Small intestine (tissue), 16 donors: ENCODE data around the gene KIF1C. TPM values are rescaled to one million over a fixed set of nuclear protein-coding genes. Genes with fewer than 3 reads are reported as not detected.

ENCODE experiments used
- DNase-seq, 2 donors: peaks; one replicate each; pipeline versions ENCODE4 v3.0.0 to v3.0.0-alpha.2; 2013
- FAIRE-seq: peaks from 2 replicates; lab custom pipeline; 2012; peaks lifted over from hg19 to GRCh38; lab: Jason Lieb, UNC
- H3K27ac ChIP-seq, 3 donors: one replicate each; pipeline ENCODE4 v1.5.1; 2013; ENCODE audit warnings: low read length in 2 of 3, mild to moderate bottlenecking in 2 of 3, control low read depth in 1 of 3, inconsistent platforms in 1 of 3, low read depth in 1 of 3, moderate library complexity in 1 of 3
- H3K27me3 ChIP-seq, 3 donors: one replicate each; pipeline ENCODE4 v1.6.1; 2013; ENCODE audit warnings: low read length in 3 of 3, inconsistent platforms in 1 of 3; ENCODE audit not compliant: control insufficient read depth in 3 of 3, insufficient read depth in 3 of 3
- H3K36me3 ChIP-seq, 3 donors: one replicate each; pipeline ENCODE4 v1.6.1; 2013; ENCODE audit warnings: low read length in 3 of 3, inconsistent platforms in 1 of 3, low read depth in 1 of 3, mild to moderate bottlenecking in 1 of 3, moderate library complexity in 1 of 3; ENCODE audit not compliant: control insufficient read depth in 3 of 3, insufficient read depth in 2 of 3
- H3K4me1 ChIP-seq, 3 donors: one replicate each; pipeline ENCODE4 v1.6.1; 2013; ENCODE audit warnings: low read length in 2 of 3, inconsistent platforms in 1 of 3, low read depth in 1 of 3, mild to moderate bottlenecking in 1 of 3, moderate library complexity in 1 of 3; ENCODE audit not compliant: control insufficient read depth in 3 of 3, insufficient read depth in 2 of 3
- H3K4me3 ChIP-seq, 3 donors: one replicate each; pipeline ENCODE4 v1.5.1; 2013; ENCODE audit warnings: low read length in 3 of 3, control low read depth in 1 of 3, inconsistent platforms in 1 of 3, low read depth in 1 of 3, mild to moderate bottlenecking in 1 of 3, moderate library complexity in 1 of 3
- H3K9me3 ChIP-seq, 2 donors: one replicate each; pipeline ENCODE4 v1.6.1; 2013; ENCODE audit warnings: low read depth in 1 of 2, low read length in 1 of 2; ENCODE audit not compliant: control insufficient read depth in 2 of 2, insufficient read depth in 1 of 2
- WGBS, 3 donors: extraction: QIAGEN DNeasy Blood & Tissue Kit; methylation state at CpG; one replicate each; pipeline ENCODE4 v1.1.7; 2013; 5-methylcytosine and 5-hydroxymethylcytosine counted together
- long read RNA-seq, 10 donors: transcript quantifications; one replicate each; lab custom pipeline, GENCODE V29; 2026
- polyA plus RNA-seq, 4 donors: library from polyadenylated mRNA; stranded (reverse) in 3 of 4; unstranded in 1 of 4; fragments of 200-250 nt in 3 of 4; fragments of 120-200 nt in 1 of 4; gene quantifications; one replicate each; pipeline versions ENCODE4 v1.2.1 to v1.2.3, GENCODE V29; 2013
- donor health status: healthy with polysubstance abuse.
- donor health status: control.
- donor health status: control.
- donor health status: Bipolar disorder and iron deficiency.
- donor health status: healthy.

The KIF1C gene
- polyA plus RNA-seq = 100 to 1,000 TPM in 1 of 4 donors, 10 to 100 TPM in 3; 67.4 to 141 (median 82.5) TPM
- long read RNA-seq, donor 1 = 0 reads
- long read RNA-seq, donor 2, full-length matches to known transcripts = 5 of 28 reads
- long read RNA-seq, donor 2, partial matches to known transcripts = 23 of 28 reads
- long read RNA-seq, donor 2, other reads (novel, unspliced or antisense) = 0 of 28 reads
- long read RNA-seq, donor 3, partial matches to known transcripts = 22 of 22 reads
- long read RNA-seq, donor 3, other reads (novel, unspliced or antisense) = 0 of 22 reads
- long read RNA-seq, donor 4 = 0 reads
- long read RNA-seq, donor 5 = 0 reads
- long read RNA-seq, donor 6, full-length matches to known transcripts = 4 of 4 reads
- long read RNA-seq, donor 6, partial matches to known transcripts = 0 of 4 reads
- long read RNA-seq, donor 6, other reads (novel, unspliced or antisense) = 0 of 4 reads
- long read RNA-seq, donor 7, full-length matches to known transcripts = 19 of 24 reads
- long read RNA-seq, donor 7, partial matches to known transcripts = 5 of 24 reads
- long read RNA-seq, donor 7, other reads (novel, unspliced or antisense) = 0 of 24 reads
- long read RNA-seq, donor 8, full-length matches to known transcripts = 2 of 2 reads
- long read RNA-seq, donor 8, partial matches to known transcripts = 0 of 2 reads
- long read RNA-seq, donor 8, other reads (novel, unspliced or antisense) = 0 of 2 reads
- long read RNA-seq, donor 9 = 0 reads
- long read RNA-seq, donor 10, full-length matches to known transcripts = 8 of 8 reads
- long read RNA-seq, donor 10, partial matches to known transcripts = 0 of 8 reads
- long read RNA-seq, donor 10, other reads (novel, unspliced or antisense) = 0 of 8 reads

GRCh38 chr17:4997302-4998026 is at the start of gene KIF1C, which contains the start of gene INCA1:
Gene KIF1C, plus strand, starts transcription at chr17:4997950. Its CDS starts 2,297 bp downstream, at chr17:5000247.
Gene INCA1, minus strand, starts transcription at chr17:4997522. Its CDS starts 3,085 bp downstream, at chr17:4994437.
- Histone ChIP-seq H3K9me3 (no peaks in the 10 kb centered on the region), H3K36me3 (peaks cover 6 to 40% (median 11%) of the 10 kb centered on the region in 3 donors), H3K27ac (peak within 1 kb of the TSS; percentile 84 to 93 (median 89)), H3K4me3 (peak within 1 kb of the TSS; percentile 97 to 98 (median 98)), H3K27me3 (no peaks in the 10 kb centered on the region), H3K4me1 (peaks cover 0 to 26% (median 13%) of the 10 kb centered on the region in 3 donors)
- FAIRE-seq (no peak), DNase-seq (peak; percentile 92 to 97)
- 0 to 1% (median 0%) methylated on average over 54 to 93 of the region's 93 CpGs for WGBS, 3 donors

GRCh38 chr17:4948166-4948930 is 49.4 kb upstream of the KIF1C start, which contains the start of gene PFN1:
Gene PFN1, minus strand, starts transcription at chr17:4948530. Its CDS starts 136 bp downstream, at chr17:4948394.
- DNase-seq (peak; percentile 91 to 94), FAIRE-seq (no peak)
- no peaks in the 10 kb centered on the region for H3K9me3 ChIP-seq
- H3K4me3 ChIP-seq = peak within 1 kb of the TSS; percentile 87 to 99 (median 93)
- no peaks in the 10 kb centered on the region for H3K27me3 ChIP-seq
- WGBS, 3 donors = 0 to 1% (median 0%) methylated on average over 48 to 59 of the region's 59 CpGs
- H3K27ac ChIP-seq = peak within 1 kb of the TSS; percentile 98 to 100 (median 99)
- peaks cover 3 to 40% (median 16%) of the 10 kb centered on the region in 3 donors for H3K4me1 ChIP-seq
- H3K36me3 ChIP-seq = peaks cover 0 to 35% (median 20%) of the 10 kb centered on the region in 3 donors

DNA sequence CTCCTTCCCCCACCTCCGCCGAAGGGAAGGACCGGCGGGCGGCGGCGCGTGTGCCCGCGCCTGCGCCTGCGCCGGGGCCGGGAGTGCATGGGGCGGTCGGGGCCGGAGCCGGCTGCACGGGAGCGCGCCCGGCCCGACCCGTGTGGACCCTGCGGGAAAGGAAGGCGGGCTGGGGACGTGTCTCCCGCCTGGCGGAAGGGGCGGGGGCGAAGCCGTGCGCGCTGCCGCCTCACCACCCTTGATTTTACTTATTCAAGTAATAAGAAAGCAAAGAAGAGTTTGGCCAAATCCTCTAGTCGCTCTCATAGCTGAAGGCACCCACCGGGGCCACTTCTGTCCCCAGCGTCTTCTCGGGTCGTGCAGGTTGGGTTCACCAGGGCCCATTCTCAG is 48.8 kb upstream of the KIF1C start:
- Histone ChIP-seq H3K4me3 (peak overlapping the region; percentile 54 to 93 (median 87)), H3K4me1 (peaks cover 3 to 40% (median 16%) of the 10 kb centered on the region in 3 donors), H3K9me3 (no peaks in the 10 kb centered on the region), H3K27ac (peak overlapping the region; percentile 91 to 100 (median 99)), H3K36me3 (peaks cover 0 to 31% (median 16%) of the 10 kb centered on the region in 3 donors), H3K27me3 (no peaks in the 10 kb centered on the region)
- 0 to 1% (median 0%) methylated on average over 25 to 40 of the region's 40 CpGs for WGBS, 3 donors
- DNase-seq (peak; percentile 89 to 96), FAIRE-seq (no peak)

DNA sequence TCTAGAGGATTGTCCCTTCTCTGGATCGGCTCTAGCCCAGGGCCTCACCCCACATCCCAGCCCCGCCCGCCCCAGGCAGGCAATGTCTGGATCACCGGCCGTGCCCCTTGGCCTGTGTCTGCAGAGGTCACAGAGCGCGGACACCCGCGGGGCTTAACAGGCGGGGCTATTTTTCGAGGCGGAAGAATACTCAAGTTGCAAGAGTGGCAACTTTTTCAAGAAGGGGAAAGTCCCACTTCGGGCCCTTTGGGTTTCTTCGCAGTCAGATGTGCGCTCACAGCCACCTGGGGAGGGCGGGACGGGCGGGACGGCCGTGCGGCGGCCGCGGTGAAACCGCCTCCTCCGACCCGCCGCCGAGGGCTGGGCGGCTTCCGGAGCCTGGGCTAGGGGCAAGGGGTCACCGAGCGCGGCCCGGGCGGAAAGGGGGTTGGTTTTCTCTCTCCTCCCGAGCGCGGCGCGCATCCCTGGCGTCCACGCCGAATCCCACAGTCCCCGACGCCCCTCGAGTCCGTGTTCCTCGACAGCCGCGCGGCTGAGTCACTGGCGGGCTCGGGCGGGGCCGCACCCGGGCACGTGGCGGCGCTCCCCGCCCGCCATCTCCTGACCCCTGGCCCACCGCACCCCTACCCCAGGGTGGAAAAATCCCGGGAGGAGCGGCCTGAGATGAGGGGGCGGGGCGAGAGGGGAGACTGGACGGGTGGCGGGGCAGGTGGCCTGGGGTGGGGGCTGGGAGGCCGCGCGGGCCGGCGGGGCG is 48.3 kb upstream of the KIF1C start:
- FAIRE-seq (no peak), DNase-seq (peak; percentile 91 to 93)
- Histone ChIP-seq H3K27ac (peak overlapping the region; percentile 91 to 100 (median 99)), H3K36me3 (peaks cover 0 to 26% (median 12%) of the 10 kb centered on the region in 3 donors), H3K4me3 (peak overlapping the region; percentile 54 to 93 (median 87)), H3K4me1 (peaks cover 3 to 40% (median 13%) of the 10 kb centered on the region in 3 donors), H3K9me3 (no peaks in the 10 kb centered on the region), H3K27me3 (no peaks in the 10 kb centered on the region)
- 0 to 1% (median 1%) methylated on average over 42 to 75 of the region's 75 CpGs for WGBS, 3 donors

DNA sequence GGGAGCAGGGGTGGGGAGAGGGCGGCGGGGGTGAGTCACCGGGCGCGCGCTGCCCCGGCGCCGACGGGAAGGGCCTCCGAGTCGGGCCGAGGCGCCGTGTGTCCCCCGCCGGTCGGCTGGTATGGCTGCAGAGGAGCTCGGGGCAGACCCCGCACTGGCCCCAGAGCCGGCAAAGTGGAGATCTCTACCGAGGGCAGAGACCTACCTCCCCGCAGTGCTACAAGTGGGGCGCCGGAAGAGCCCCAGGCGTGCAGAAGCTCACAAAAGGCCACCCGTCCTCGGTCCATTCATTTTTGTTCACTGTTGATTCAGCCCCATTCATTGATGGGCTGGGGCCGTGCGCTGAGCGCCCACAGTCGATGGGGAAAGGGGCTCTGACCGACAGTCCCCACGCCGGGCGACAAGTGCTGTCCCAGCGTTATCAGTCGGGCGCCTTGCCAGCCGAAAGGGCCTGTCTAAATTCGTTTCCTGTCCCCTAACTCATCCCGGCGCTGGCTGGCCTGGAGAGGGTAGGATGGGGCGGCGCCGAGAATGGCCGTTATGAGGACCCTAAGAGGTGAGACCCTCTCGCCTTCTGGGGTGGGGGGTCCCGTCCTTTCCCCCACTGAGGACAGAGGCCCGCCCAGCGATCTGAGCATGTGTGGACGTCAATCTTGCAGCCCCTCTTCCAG is 47.5 kb upstream of the KIF1C start:
- Histone ChIP-seq H3K9me3 (no peaks in the 10 kb centered on the region), H3K4me1 (peaks cover 0 to 35% (median 13%) of the 10 kb centered on the region in 3 donors), H3K4me3 (peak overlapping the region in 2 of 3 donors; percentile 69 to 87), H3K27ac (peak overlapping the region; percentile 95 to 100 (median 97)), H3K27me3 (no peaks in the 10 kb centered on the region), H3K36me3 (peaks cover 0 to 19% (median 7%) of the 10 kb centered on the region in 3 donors)
- FAIRE-seq = no peak
- whole genome bisulfite sequencing, 3 donors = 2 to 4% (median 2%) methylated on average over 31 to 52 of the region's 52 CpGs
- DNase-seq = peak in 1 of 2 donors; percentile 67

- Histone ChIP-seq H3K27ac (peak within 1 kb of the TSS; percentile 95 to 100 (median 97)), H3K36me3 (peaks cover 0 to 13% (median 5%) of the 10 kb centered on the region in 3 donors), H3K4me1 (peaks cover 0 to 29% (median 10%) of the 10 kb centered on the region in 3 donors), H3K4me3 (peak within 1 kb of the TSS in 2 of 3 donors; percentile 69 to 87), H3K9me3 (no peaks in the 10 kb centered on the region), H3K27me3 (no peaks in the 10 kb centered on the region)
- DNase-seq (peak in 1 of 2 donors; percentile 39), FAIRE-seq (no peak)
- 26 to 43% (median 37%) methylated on average over 7 of the region's 7 CpGs for WGBS, 3 donors
These were observed 47.0 kb upstream of the KIF1C start, which contains the start of gene ENO3 for GRCh38 chr17:4950746-4951204. Gene ENO3, plus strand, starts transcription at chr17:4951119. Its CDS starts 711 bp downstream, at chr17:4951830.
